Measurements from ENCODE around the gene SOAT1.
"Not testable (repeated sequence)": the region's sequence is repeated elsewhere in the genome, so short reads cannot be mapped to it uniquely, and the experiment has no call there.

Gene SOAT1

DNA sequence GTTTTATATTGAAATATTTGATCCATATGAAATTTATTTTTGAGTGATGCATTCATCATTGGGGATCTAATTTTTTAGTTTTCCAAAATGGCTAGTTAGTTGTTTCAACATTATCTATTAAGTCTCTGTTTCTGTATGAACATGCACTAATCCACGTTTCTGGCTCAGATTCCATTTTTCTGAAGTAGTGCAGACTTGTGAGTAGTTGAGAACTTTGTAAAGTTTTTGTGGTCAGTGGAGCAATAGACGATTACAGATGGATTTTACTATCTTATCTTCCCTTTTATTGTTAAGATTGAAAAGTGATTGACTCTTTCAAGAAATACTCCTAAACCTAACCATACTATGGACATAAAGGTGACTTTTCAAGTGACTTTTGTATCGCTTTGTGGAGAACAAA lies 16.7 kb downstream of the SOAT1 start:
- DNase-seq, result no peak

GRCh38 chr1:179310721-179311120 lies 17.1 kb downstream of the SOAT1 start:
- DNase-seq, result no peak

DNA sequence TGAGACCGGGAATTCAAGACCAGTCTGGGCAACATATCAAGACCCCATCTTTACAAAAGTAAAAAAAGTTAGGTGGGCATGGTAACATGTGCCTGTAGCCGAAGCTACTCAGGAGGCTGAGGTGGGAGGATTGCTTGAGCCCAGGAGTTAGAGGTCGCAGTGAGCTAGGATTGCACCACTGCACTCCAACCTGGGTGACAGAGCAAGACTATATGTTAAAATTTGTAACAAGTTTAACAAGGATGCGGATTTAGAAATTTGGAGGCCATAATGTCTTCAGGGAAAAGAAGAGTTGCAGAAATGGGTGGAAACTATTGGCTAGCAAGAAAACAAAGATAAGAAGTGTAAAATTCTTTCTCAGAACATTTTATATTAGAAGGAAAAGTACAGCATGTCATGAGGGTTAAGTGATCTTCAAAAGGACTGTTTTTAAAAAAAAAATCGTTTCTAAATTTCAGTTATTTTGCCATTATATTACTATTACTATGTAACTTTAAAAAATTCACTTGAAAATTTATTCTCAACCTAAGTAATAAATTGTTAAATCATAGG lies 17.6 kb downstream of the SOAT1 start:
- DNase-seq, result no peak

GRCh38 chr1:179313004-179313403 lies 19.4 kb downstream of the SOAT1 start:
- no peak for DNase-seq

- DNase-seq, result no peak
Observed at GRCh38 chr1:179314928-179315327, 21.3 kb downstream of the SOAT1 start.

DNA sequence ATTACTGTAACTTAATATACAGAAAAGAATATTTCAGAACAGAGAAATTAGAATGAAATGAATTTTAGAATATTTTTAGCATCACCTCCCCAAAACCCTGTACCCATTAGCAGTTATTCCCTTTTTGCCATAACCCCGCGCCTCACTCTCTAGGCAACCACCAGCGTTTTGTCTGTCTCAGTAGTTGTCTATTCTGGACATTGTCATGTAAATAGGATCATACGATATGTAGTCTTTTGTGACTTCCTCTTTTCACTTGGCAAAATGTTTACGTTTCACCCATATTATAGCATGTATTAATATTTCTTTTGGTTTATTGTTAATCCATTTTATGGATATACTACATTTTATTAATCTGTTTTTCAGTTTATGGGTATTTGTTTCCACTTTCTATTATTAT lies 24.9 kb downstream of the SOAT1 start:
- DNase-seq, result no peak

DNA sequence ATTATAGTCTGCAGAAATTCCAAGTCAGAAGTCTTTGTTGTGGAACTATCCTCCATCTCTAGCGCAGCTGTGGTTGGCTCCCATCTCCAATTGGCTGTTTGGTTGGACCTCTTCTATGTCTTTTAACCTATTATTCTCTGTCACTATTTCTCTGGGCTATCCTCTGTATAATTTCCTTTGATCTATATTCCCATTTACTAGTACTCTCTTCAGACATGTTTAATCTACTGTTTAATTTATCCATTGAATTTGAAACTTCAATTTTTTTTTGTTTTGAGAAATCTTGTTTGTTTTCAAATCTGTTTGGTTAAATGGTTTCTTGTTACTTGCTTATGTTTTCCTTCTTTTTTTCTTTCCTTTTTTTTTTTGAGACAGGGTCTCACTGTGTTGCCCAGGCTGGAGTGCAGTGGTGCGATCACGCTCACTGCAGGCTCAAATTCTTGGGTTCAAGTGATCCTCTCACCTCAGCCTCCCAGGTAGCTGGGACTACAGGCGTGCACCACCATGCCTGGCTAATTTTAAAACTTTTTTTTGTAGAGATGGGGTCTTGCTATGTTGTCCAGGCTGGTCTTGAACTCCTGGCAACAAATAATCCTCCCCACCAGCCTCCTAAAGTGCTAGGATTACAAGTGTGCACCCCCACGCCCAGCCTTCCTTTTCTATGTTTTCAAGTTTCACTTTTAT lies 28.1 kb downstream of the SOAT1 start:
- DNase-seq, result no peak

DNA sequence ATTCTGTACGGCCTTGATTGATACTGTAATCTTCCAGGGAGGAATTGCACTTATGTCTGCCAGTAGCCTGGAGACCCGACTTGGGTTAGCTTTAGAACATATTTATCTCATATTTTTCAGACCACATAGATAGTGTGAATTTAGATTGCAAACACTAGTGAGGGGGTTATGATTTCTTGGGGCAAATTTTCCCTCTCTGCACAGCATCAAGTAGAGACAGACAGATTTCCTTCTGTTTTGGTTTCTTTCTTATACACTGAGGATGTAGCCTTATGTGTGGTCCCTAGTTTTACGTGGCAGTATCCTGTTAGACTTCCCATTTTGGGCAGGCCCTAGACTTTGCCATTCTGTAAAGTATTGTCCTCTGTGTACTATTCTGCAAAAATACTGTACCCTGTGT lies 29.0 kb downstream of the SOAT1 start:
- DNase-seq, result no peak

DNA sequence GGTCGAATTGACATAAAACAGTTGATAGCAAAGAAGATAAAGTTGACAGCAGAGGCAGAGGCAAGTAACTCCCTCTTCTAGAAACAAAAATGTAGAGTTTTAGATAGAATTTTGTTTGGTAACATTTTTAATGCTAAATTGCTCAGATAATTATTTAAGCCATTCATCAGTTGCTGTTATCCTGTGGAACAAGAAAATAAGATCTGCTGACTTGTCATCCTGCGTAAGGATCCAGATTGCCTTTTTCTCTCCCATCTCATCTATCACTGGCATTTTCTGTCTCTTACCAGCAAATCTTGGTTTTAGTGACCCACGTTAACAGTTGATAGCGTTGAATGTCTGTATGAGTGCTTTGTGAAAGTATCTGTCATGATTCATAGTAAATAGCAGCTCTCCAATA lies 29.8 kb downstream of the SOAT1 start:
- DNase-seq, result no peak

DNA sequence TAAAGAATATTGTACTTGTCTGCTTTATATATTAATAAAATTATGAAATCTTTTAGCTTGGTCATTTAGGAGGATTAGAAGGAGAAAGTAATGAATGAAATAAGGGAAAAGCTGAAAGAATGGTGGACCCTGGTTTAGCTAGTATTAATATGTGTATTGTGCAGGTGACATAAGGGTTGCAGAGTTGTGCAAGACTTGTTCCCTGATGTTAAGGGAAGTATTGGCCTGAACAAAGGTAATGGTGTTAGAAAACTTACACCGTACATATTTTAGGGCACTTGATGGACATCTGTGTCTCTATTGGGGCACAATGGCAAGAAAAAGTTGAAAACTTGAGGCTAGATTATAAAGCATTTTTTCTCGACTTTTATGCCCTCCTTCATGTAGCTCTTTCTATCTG lies 32.2 kb downstream of the SOAT1 start:
- no peak for DNase-seq

- DNase-seq, result no peak
Observed at GRCh38 chr1:179326746-179327145, 33.1 kb downstream of the SOAT1 start.

GRCh38 chr1:179327196-179327595 lies 33.6 kb downstream of the SOAT1 start:
- DNase-seq, result no peak

DNA sequence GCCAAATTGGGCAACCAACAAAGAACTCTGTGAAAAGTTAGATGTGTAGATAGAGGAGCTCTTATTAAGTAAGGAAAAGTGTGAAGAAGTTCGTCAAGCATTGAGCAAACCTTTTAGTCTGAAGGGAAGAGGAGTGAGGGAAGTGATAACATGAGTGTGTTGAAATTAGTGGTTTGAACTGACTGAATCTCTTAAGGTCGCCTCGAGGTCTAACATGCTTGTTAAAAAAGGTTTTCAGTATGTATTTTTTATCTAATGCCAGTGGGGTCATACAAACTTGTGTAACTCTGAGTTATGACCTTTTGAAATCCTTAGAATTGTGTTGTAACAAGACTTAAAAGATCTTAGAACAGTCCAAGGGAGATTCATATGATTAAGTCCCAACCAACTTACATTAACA lies 34.1 kb downstream of the SOAT1 start:
- no peak for DNase-seq

- DNase-seq, result no peak
Observed at GRCh38 chr1:179329862-179330261, 36.3 kb downstream of the SOAT1 start.

- no peak for DNase-seq
Observed at GRCh38 chr1:179334440-179334839, 40.8 kb downstream of the SOAT1 start.

- no peak for DNase-seq
Observed at GRCh38 chr1:179337288-179337687, 43.7 kb downstream of the SOAT1 start.

DNA sequence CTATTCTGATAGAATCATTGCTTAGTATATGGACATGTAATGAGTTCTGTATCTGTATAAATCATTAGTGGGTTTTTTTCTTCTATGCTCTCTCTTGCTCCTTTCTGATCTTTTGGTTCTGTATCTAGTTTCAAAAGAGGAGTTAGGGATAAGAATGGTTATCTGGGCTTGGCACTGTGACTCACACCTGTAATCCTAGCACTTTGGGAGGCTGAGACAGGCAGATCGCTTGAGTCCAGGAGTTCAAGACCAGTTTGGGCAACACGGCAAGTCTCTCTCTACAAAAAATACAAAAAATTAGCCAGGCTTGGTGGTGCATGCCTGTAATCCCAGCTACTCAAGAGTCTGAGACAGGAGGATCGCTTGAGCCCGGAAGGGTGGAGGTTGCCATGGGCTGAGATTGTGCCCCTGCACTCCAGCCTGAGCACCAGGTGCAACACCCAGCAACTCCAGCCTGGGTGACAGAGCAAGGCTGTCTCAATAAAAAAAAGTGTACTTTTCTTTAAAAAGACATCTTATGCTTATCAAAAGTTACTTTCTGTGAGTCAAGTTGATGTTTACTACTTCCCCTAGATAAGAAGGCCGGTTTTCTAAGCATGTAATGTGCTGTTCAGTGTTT lies 44.5 kb downstream of the SOAT1 start:
- no peak for DNase-seq

DNA sequence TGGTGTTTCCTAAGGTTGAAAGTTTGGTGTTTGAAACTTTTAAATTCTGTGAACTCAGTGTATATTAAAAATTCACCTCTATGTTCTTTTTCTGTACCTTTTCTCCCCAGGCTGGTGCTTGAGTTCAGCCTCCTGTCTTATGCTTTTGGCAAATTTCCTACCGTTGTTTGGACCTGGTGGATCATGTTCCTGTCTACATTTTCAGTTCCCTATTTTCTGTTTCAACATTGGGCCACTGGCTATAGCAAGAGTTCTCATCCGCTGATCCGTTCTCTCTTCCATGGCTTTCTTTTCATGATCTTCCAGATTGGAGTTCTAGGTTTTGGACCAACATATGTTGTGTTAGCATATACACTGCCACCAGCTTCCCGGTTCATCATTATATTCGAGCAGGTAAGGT lies 47.3 kb downstream of the SOAT1 start:
- DNase-seq, result no peak

- no peak for DNase-seq
Observed at GRCh38 chr1:179341943-179342547, 48.4 kb downstream of the SOAT1 start.

DNA sequence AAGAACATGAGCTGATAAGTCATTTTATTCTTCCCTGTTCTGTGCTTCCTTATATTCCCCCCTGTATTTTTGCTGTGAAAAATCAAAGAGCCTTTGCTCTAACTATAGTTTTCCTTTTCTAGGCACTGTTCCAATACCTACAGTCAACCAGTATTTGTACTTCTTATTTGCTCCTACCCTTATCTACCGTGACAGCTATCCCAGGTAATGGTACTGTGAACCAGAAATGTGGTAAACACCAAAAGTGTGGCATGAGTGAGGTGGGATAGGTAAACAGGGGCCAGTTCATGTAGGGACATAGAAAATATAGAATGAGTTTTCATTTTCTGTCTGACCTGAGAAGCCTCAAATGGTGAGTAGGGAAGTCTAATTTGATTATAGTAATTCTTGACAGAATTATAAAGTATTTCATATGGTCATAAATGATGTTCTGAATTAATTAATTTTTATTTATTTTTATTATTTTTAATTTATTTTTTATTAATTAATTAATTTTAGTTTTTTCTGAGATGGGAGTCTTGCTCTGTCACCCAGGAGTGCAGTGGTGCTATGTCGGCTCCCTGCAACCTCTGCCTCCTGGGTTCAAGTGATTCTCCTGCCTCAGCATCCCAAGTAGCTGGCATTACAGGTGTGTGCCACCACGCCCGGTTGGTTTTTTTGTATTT lies 49.3 kb downstream of the SOAT1 start:
- no peak for DNase-seq

- DNase-seq, result no peak
Observed at GRCh38 chr1:179351281-179351680, 57.7 kb downstream of the SOAT1 start.

DNA sequence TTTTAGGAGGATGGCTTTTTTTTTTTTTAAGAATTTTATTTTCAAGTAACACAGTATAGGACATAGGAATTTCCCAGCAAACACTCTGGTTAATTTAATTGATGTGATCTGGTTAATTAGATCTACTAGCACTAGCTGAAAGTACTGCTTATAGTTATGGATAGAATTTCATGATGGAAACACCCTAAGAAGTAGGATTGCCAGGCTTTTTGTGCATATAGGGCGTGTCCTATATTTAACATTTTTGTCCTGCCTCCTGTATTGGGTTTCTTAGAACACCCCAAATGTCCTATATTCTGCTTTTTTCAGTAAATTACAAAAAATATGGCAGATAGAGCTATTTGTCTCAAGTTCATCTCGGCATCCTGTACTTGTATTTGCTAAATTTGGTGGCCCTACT lies 58.6 kb downstream of the SOAT1 start:
- DNase-seq, result no peak

DNA sequence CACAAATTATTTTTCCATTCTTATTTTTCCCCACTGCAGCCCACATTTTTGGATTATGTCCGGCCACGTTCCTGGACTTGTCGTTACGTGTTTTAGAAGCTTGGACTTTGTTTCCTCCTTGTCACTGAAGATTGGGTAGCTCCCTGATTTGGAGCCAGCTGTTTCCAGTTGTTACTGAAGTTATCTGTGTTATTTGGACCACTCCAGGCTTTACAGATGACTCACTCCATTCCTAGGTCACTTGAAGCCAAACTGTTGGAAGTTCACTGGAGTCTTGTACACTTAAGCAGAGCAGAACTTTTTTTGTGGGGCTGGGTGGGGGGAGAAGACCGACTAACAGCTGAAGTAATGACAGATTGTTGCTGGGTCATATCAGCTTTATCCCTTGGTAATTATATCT lies 59.9 kb downstream of the SOAT1 start:
- DNase-seq, result no peak

GRCh38 chr1:179361631-179362030 lies 68.0 kb downstream of the SOAT1 start:
- not testable (repeated sequence) for DNase-seq
